Muscle of leg (tissue), 11 donors: ENCODE results near the gene BDKRB2. TPM values are rescaled to one million over a fixed set of nuclear protein-coding genes. Genes with fewer than 3 reads are reported as not detected.

Experiments
- DNase-seq: peaks from one replicate; pipeline ENCODE4 v3.0.0; 2013
- H3K27ac ChIP-seq: one replicate; pipeline ENCODE4 v1.5.1; 2013; ENCODE audit warnings: mild to moderate bottlenecking, low read length, control low read depth
- H3K27me3 ChIP-seq: one replicate; pipeline ENCODE4 v1.6.1; 2013; ENCODE audit warnings: low read length; ENCODE audit not compliant: control insufficient read depth, insufficient read depth
- H3K36me3 ChIP-seq: one replicate; pipeline ENCODE4 v1.6.1; 2013; ENCODE audit warnings: low read length; ENCODE audit not compliant: control insufficient read depth, insufficient read depth
- H3K4me1 ChIP-seq: one replicate; pipeline ENCODE4 v1.6.1; 2013; ENCODE audit warnings: low read length; ENCODE audit not compliant: control insufficient read depth, insufficient read depth
- H3K4me3 ChIP-seq: one replicate; pipeline ENCODE4 v1.5.1; 2013; ENCODE audit warnings: low read length, control low read depth
- H3K9me3 ChIP-seq: replicated peaks from 2 replicates; pipeline ENCODE4 v1.6.1; 2013; ENCODE audit warnings: low read depth, low read length; ENCODE audit not compliant: control insufficient read depth
- WGBS: methylation state at CpG from one replicate; pipeline ENCODE4 v1.1.5; 2013; ENCODE audit warnings: missing lambda C conversion rate; ENCODE audit not compliant: insufficient coverage; 5-methylcytosine and 5-hydroxymethylcytosine counted together
- polyA plus RNA-seq, 8 donors: library from polyadenylated mRNA; unstranded; fragments of 120-200 nt; gene quantifications; one replicate each; pipeline versions ENCODE4 v1.2.1 to v1.2.3, GENCODE V29; 2013; ENCODE audit warnings: inconsistent platforms in 1 of 8, low replicate concordance in 1 of 8; ENCODE audit not compliant: insufficient read length in 8 of 8, insufficient read depth in 1 of 8
- total RNA-seq: library from RNA; stranded (reverse); fragments of 120-200 nt; gene quantifications from one replicate; pipeline ENCODE4 v1.2.4, GENCODE V29; 2013

BDKRB2 gene
- total and polyA plus RNA-seq, 9 donors: 2.0 to 6.0 (median 3.7) TPM

DNA sequence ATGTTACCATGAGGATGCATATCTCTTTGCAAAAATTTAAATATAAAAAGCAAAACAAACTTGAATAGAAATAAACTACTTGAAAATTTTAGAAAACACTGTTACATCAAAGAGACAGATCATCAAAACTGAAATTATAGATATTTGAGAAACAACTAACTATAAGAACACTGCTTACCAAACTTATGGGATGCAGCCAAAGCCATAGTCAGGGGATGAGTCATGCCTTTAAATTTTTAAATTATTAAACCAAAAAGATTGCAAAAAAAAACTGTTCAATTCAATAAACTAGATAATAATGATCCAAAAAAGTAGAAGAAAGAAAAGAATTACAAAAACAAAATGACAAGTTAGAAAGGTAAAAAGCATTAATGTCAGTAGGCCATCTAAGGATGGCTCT, 7.5 kb downstream of the BDKRB2 start:
- Histone ChIP-seq H3K4me1 (peaks cover 19% of the 10 kb centered on the region), H3K27ac (no peak overlapping the region), H3K9me3 (peaks cover 12% of the 10 kb centered on the region), H3K27me3 (no peaks in the 10 kb centered on the region), H3K36me3 (no peaks in the 10 kb centered on the region), H3K4me3 (no peak overlapping the region)
- DNase-seq: no peak

DNA sequence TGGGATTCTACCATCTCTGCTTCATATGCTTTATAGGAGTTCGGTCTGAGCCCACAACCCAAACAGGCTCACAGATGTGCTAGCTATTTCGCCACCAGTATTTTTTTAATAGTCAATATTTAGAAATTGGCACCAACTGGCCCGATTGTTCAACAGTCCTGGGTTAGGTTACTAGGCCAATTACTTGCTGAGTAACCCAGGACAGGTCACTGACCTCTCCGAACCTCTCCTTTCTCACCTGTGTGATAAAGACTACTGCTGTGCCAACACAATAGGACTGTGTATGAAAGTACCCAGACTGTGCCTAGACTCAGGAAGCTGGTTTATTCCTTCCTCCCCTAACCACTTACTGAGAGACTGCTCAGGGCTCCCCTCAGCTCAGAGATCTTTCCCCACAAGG, 8.3 kb downstream of the BDKRB2 start:
- no peaks in the 10 kb centered on the region for H3K36me3 ChIP-seq
- DNase-seq: no peak
- H3K27me3 ChIP-seq: no peaks in the 10 kb centered on the region
- H3K27ac ChIP-seq: no peak overlapping the region
- no peak overlapping the region for H3K4me3 ChIP-seq
- 100% methylated on average over 1 of the region's 4 CpGs for WGBS
- peaks cover 12% of the 10 kb centered on the region for H3K9me3 ChIP-seq
- peaks cover 26% of the 10 kb centered on the region for H3K4me1 ChIP-seq

DNA sequence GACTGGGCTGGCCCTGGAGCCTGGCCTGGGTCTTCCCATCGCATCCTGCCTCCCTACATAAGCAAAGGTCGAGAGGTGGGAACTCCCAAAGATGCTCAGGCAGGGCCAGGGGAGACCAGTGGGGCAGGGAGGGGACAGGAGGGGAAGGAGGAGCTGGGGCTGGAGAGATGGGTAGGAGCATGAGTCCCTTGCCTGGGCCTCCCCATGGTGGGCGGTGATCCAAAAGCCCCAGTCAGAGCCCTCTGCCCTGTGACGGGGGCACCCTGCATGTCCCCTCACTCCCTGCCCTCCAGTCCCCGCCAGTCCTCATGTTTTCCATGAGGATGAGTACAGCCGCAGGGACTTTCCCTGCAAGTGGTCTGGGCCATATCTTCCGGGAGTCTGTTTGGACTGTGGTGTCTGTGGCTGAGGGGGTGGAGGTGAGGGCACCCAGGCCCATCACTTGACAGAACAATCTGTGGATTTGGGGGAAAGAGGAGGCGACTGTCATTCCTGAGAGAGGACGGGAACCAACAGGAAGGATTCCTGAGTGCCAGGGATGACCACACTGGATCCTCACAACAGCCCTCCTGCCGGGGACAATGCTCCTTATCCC, 9.3 kb downstream of the BDKRB2 start:
- H3K4me1 ChIP-seq: peaks cover 26% of the 10 kb centered on the region
- 82% methylated on average over 3 of the region's 10 CpGs for WGBS

DNA sequence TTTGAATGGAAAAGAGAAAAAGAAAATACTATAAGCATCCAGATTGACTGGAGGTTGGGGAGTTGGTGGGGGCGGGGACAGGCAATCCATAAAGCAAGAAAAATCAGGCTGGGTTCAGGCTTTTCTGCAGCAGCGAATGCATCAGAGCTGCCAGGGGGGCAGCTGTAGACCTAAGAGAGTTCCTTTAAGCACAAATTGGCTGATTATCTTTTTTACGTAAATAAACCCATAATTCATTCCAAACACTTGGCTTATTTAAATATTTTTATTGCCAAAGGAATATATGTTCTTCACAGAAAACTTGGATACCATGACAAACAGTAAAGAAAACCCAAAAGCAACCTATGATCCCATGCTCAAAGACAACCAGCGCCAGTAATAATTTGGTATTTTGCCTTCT, 10.2 kb downstream of the BDKRB2 start:
- Histone ChIP-seq H3K27me3 (no peaks in the 10 kb centered on the region), H3K4me3 (no peak overlapping the region), H3K4me1 (peaks cover 26% of the 10 kb centered on the region), H3K9me3 (peaks cover 12% of the 10 kb centered on the region), H3K36me3 (no peaks in the 10 kb centered on the region), H3K27ac (peak overlapping the region; percentile 20)
- peak; percentile 84 for DNase-seq
- WGBS: 57% methylated on average over 1 of the region's 4 CpGs

More for the DNA sequence above, 9.3 kb downstream of the BDKRB2 start:
- Histone ChIP-seq H3K9me3 (peaks cover 12% of the 10 kb centered on the region), H3K36me3 (no peaks in the 10 kb centered on the region), H3K27ac (peak overlapping the region; percentile 20), H3K4me3 (no peak overlapping the region), H3K27me3 (no peaks in the 10 kb centered on the region)
- no peak for DNase-seq

DNA sequence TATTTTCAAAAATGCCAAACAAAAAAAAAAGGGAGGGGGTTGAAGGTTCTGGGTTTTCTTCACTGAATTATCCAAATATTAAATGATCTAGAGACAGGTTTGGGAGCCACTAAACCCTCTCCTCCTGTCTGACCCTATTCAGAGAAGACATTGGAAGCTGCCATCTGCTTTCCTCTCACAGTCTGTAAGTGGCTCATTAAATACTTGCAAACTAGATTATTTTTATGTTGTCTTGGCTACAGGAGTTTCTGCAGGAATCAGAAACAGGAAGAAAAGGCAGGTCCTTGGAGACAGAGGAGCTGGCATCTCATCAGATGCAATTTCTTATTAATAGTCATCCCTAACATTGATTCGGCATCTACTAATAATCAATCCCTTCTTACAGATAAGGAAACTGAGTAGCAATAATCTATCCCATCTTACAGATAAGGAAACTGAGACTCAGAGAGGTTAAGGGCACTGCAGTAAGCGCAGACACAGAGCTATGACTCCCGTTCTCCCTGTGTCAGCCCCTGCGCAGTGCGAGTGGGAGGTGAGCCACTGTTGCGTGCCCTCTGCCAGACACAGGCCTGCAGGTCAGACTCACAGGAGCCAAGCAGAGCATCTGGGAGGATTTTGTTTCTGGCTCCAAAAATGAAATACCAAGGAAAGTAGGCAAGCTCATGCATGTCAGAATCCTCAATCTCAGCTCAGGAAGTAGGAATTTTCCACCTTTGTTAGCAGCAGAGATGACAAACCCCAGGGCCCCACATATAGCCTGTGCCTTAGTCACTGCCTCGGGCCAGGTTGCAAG, 11.0 kb downstream of the BDKRB2 start:
- WGBS: 75% methylated on average over 5 of the region's 7 CpGs
- peaks cover 26% of the 10 kb centered on the region for H3K4me1 ChIP-seq
- H3K9me3 ChIP-seq: peaks cover 12% of the 10 kb centered on the region
- no peaks in the 10 kb centered on the region for H3K36me3 ChIP-seq
- DNase-seq: no peak
- H3K27ac ChIP-seq: no peak overlapping the region
- no peak overlapping the region for H3K4me3 ChIP-seq
- H3K27me3 ChIP-seq: no peaks in the 10 kb centered on the region

DNA sequence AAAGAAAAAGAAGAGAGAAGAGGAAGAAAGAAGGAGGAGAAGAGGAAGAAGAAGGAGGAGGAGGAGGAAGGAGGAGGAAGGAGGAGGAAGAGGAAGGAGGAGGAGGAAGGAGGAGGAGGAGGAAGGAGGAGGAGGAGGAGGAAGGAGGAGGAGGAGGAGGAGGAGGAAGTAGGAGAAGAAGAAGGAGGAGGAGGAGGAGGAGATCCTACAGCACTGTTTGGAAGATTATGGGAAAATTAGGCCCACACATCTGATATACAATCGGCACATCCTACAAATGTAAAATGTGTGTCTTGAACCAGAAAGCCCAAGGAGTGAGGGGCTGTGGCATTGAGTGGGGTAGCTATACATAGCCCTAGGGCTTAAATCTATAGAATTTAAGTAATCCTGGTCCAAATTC, 12.0 kb downstream of the BDKRB2 start:
- H3K9me3 ChIP-seq: peaks cover 9% of the 10 kb centered on the region
- H3K27ac ChIP-seq: no peak overlapping the region
- WGBS: no CpG with 5 or more reads among the region's 1 CpG
- H3K36me3 ChIP-seq: no peaks in the 10 kb centered on the region
- no peak overlapping the region for H3K4me3 ChIP-seq
- H3K27me3 ChIP-seq: no peaks in the 10 kb centered on the region
- no peak for DNase-seq
- peaks cover 26% of the 10 kb centered on the region for H3K4me1 ChIP-seq

DNA sequence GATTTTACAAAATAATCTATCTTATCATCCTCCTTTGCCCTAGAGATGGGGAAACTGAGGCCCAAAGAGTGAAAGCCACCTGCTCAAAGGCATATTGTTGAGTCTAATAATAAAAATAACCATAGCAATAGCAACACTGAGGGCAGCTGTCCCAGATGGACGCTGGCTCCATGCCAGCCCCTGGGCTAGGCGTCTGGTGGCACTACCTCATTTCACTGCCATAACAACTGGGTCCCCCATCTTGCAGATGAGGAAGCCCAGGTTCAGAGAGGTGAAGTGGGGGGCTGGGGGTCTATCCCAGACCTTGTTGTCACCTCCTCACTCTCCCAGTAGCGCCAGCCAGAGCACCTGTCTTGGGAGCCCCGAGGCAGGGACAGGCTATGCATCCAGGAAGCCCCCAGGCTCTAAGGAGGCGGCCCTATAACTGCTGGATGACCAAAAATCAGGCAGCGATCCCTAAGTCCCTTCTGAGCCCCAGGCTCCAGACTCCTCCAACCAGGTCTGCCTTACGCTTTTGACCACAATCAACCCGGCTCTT, 12.8 kb downstream of the BDKRB2 start:
- 79% methylated on average over 6 of the region's 8 CpGs for WGBS
- Histone ChIP-seq H3K4me3 (no peak overlapping the region), H3K9me3 (peaks cover 2% of the 10 kb centered on the region), H3K36me3 (no peaks in the 10 kb centered on the region), H3K4me1 (peaks cover 26% of the 10 kb centered on the region), H3K27ac (no peak overlapping the region), H3K27me3 (no peaks in the 10 kb centered on the region)
- no peak for DNase-seq

DNA sequence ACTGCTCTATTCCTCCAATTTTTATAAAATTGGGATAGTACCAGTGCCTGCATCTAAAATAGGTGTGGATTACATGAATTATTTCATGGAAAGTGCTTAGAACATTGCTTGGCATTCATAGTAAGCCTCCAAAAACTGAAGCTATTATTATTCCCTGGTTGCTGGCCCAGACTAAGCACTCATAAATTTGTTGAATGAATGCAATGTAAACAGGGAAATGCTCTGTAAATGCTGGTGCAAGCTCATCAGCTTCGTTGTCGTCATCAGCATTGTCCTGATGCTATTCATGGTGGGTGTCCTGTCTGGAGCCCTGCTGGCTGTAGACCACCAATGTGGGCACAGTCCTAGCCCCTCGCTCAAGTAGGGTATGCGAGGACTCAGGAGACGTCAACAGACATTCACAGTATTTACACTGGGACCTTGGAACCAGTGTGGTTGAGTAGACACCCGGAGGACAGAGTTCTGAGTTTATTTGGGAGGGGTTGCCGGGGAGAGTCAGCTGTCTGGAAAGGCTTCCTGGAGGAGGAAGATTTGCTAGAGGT, 16.5 kb downstream of the BDKRB2 start:
- Histone ChIP-seq H3K9me3 (no peaks in the 10 kb centered on the region), H3K27me3 (no peaks in the 10 kb centered on the region), H3K36me3 (no peaks in the 10 kb centered on the region), H3K27ac (no peak overlapping the region), H3K4me1 (peaks cover 25% of the 10 kb centered on the region), H3K4me3 (no peak overlapping the region)
- 79% methylated on average over 6 of the region's 7 CpGs for WGBS
- no peak for DNase-seq

DNA sequence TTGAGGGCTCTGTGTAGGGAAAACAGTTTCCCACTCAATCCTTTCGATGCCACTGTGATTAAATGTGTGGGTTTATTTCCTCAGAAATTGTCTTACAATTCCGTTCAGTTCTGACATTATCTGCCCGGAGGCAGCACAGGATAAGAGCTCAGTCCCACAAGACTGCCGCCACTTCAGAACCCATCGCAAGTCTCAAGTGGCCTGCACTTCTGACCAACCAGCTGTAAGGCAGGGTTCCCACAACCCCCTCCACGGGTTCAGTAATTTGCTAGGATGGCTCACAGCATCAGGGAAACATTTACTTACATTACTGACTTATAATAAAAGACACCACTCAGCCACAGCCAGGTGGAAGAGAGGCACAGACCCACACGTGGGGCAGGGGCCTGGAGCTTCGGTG, 17.2 kb downstream of the BDKRB2 start:
- peaks cover 25% of the 10 kb centered on the region for H3K4me1 ChIP-seq
- no peak overlapping the region for H3K4me3 ChIP-seq
- H3K9me3 ChIP-seq: no peaks in the 10 kb centered on the region
- H3K27ac ChIP-seq: no peak overlapping the region
- H3K27me3 ChIP-seq: no peaks in the 10 kb centered on the region
- H3K36me3 ChIP-seq: no peaks in the 10 kb centered on the region
- DNase-seq: no peak
- 94% methylated on average over 5 of the region's 8 CpGs for WGBS

DNA sequence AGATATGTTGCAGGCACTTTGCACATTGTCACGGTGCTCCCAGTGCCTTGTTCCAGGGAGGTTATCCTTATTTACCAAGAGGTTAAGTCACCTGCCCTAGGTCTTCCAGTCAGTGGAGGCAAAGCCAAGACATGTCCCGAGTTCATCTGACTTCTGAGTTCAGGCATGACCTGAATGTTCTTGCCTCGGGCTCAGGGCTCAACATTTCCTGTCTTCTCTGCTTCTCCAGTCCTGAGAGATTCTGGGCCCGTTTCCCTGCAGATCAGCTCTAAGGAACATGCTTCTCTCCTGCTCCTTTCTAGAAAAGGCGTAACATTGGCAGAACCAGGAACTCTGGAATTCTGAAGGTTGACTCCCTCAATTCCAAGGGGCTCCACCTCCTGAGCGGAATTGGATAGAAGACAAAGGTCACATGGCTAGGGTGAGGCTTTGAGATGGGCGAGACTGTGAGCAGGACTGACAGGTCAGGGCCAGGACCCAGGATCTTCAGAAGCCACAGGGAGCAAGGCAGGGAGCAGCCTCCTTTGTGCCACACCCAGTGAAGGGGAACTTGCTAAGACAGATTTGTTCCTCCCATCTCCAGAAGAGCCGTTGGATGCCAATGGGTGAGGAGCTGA, 19.9 kb downstream of the BDKRB2 start:
- Histone ChIP-seq H3K36me3 (no peaks in the 10 kb centered on the region), H3K27me3 (no peaks in the 10 kb centered on the region), H3K4me3 (no peak overlapping the region), H3K4me1 (peaks cover 15% of the 10 kb centered on the region), H3K27ac (peak overlapping the region; percentile 35), H3K9me3 (peaks cover 11% of the 10 kb centered on the region)
- 62% methylated on average over 7 of the region's 8 CpGs for WGBS
- no peak for DNase-seq
